GM04503 (cell line): ENCODE data around the gene DPT.

Source experiments
- DNase-seq: peaks from one replicate; pipeline ENCODE4 v3.0.0-alpha.2; 2012; ENCODE audit warnings: low read depth

Gene DPT

DNA sequence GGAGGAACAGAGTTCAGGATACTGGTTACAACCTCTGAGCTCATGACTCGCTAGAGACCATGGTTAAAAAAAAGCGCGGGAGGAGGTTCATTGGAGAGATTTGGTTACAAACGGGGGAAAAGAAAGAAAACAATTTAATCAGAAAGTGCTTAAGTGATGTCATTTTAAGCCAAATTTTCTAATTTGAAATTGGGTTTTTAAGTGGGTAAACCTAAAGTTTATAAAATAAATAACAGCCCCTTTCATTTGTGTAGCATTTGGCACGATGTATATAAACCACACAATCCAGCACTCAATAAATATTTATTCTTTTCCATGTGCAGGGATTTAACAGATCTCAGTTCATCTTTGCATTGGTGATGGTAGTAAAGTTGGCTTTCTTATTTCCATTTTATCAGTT, 7.0 kb upstream of the DPT start:
- no peak for DNase-seq

DNA sequence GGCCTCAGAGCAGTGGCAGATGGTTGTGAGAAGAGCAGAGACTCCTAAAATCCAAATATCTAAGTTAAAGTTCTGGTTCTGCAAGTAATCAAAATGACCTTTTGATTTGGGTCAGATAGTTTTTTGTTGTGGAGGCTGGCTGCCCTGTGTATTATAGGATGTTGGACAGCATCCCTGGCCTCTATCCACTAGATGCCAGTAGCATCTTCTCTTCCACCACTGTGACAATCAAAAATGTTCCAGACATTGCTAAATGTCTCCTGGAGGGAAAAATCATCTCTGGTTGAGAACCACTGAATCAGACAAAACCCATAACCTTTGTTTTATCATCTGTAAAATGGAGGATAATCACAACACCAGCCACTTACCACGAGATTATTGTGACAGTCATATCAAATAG, 5.9 kb upstream of the DPT start:
- no peak for DNase-seq

DNA sequence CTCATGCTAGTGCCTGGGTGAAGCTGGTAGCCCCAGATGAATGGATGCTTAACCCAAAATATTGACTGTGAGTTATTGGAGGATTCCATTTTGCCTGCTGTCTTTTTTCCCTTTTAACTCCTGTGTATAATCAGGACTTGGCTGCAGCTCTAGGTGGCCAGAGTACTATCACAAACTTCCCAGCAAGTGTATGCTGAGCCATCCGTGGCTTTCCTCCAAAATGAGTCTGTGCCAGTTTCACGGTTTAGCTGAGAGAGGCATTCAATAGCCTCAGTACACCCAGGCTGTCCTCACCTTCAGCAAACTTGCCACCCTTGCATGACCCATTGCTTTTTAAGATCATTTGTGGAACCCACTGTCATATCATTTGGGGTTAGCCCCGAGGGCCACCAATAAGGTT, 5.3 kb upstream of the DPT start:
- DNase-seq, result no peak

DNA sequence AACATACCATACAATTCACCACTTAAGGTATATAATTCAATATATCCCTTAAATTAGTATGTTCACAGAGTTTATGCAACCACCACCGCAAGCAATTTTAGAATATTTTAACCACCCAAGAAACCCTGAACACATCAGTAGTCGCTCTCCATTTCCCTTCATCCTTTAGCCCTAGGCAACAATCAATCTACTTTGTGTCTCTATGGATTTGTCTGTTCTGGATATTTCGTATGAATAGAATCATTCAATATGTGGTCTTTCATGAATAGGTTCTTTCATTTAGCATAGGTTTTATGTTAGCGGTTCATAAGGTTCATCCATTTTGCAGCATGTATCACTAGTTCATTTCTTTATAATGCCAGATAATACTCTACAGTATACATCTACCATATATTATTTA, 4.2 kb upstream of the DPT start:
- DNase-seq, result no peak

DNA sequence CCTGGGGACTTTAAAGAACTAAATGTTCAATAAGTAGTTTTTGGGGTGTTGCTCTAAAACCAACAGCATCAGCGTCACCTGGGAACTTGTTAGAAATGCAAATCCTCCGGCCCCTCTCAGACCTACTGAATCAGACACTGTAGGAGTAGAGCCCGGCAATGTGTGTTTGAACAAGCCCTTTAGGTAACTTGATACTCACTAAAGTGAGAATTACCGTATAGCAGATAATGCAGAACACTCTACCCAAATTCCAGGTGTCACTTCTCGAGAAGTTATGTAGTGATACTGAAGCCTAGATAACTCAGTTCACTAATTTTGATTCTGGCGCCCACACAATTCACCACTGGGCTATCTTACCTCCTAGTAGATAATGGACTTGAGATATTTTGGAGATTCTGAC, 3.7 kb upstream of the DPT start:
- DNase-seq, result no peak

DNA sequence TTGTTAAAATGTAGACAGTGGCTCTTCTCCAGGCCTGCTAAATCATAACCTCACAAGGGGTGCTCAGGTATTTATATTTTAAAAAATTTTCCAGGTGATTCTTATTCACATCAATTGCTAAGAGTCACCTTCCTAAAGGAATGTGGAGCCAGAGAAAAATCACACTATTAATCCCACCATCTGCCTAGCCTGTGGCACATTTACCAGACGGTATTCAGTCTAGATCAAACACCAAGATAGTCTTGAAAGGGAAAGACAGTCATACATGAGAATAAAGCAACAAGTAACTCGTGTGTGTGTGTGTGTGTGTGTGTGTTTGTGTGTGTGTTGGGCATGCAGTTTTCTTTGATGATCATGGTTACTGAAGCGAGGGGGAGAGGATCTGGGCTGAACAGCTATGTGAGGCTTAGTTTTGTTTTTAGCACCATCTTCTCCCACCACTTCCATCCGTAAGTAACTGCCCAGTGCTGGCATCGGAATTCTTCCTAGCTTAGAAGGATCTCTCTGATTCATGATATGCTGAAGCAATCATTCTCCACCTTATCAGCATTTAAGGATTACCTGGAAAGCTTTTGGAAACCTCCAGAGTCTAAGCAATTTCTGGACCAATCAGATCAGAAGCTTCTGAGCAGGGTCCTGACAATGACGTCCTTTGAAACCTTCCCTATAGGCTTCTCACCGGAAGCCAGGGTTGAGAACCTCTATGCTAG, 2.4 kb upstream of the DPT start:
- no peak for DNase-seq

DNA sequence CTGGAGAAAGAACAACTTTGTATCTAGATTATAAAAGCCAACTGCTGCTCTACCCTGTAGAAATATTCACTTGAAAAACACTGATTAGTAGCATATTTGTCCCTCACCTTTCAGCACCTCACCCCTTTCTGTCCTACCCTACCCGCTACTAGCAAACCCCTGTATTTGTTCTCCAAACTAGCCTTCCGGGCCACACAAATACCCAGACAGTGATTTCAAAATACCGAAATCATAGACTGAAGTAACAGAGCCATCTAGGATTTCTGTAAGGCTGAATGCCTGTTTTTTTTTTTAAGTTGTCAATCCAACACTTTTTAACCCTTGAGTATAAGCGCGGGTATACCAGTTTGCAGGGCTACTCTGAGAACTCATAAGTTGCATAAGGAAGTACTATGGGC, 398 bp upstream of the DPT start:
- DNase-seq, result no peak

DNA sequence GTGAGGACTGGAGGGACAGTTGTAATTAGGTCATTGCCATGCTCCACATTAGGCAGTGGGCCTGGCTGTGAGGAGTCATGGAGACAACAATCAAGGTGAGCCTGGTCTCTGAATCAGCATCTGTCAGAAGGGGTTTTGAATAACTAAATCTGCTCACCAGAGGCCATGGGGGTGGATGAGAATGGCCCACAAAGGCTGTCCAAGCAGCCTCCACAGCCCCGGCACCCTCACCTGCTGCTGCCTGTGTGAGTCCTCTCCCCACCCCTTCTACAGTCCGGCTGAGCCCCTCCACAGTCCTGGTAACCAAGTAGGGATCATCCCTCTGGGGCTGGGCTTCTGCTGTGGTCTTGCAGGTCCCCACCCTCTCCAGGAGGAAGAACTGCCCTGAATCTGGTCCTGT, 2.3 kb downstream of the DPT start:
- no peak for DNase-seq

DNA sequence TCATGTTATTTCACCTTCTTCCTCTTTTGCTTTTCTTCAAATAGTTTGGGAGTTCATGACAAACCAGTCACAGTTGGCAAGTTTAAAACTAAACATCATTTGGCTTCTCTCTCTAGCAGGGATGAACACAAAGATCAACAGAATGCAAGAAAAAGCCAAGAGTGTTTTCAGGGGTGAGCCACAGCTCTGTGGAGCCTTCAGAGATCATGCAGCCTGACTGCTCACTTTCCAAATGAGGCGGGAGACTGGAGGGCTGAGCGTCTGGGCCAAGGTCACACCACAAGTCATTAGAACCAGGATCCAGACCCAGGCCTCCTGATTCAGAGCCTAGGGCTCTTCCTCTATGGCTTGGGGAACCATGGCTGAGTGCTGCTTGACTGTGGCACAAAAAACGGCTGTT, 2.7 kb downstream of the DPT start:
- no peak for DNase-seq

DNA sequence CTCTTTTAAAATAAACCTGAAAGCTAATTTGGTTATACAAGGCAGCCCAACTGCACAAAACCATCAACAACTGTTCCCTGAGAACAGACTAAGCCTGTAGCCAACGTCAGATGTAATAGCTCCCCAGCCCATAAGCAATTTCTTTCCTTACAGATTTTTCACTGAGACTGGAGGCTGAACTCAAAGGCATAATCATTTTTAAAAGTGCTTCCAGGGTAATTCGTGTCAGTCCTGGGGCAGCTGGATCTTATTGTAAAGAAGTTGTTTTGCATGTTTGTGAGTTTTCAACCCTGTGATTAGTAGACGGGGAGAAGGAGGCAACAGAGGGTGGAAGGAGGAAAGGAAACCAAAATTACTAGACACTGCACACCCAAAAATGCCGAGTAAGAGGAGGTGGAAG, 3.2 kb downstream of the DPT start:
- no peak for DNase-seq

DNA sequence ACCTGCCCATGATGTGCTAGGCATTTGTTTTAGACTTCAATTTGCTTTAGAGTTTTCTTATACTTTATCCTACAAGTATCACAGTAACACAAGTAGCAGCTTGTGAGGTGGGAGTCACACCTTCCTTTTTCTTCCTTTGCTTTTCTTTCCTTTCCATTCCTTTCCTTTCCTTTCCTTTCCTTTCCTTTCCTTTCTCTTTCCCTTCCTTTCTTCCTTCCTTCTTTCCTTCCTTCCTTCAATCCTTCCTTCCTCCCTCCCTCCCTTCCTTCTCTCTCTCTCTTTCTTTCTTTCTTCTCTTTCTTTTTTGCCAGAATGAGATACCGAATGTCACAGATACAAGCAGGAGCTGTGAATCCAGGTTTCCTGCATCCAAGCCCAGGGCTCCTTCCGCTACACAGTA, 3.9 kb downstream of the DPT start:
- DNase-seq, result no peak

DNA sequence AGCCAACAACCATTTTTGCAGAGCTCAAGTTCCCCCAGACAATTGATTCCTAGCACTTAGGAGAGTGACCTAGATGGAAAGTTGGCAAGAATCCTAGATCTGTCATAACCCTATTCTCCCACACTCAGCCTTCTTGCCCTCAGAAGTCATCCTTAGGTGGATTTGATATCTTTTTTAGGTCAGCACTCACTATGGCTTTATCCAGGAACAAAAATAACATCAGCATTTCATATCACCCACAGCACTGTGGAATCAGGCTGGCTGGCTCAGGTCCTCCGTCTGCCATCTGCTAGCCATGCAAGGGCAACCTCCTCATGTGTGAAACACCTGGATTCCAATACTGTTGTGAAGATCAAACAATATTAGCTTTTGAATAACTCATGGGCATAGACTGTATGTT, 6.0 kb downstream of the DPT start:
- DNase-seq, result no peak

DNA sequence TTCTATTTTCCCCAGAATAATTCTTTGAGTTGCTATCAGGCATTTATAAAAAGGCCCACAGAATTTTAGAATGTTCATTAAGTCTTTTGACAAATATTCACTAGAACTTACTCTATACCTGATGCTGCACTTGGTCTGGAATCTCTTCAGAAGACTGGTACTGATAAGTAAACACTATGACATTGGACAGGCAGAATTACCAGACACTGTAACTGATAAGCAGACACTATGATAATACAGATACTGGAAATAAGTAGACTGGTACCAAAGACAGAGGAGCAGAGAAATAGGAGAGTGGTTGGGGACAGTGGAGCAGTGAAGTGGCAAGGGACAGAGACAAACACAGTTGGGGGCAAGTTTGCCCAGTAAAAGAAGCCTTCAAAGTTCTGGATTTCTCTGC, 8.2 kb downstream of the DPT start:
- DNase-seq, result no peak

DNA sequence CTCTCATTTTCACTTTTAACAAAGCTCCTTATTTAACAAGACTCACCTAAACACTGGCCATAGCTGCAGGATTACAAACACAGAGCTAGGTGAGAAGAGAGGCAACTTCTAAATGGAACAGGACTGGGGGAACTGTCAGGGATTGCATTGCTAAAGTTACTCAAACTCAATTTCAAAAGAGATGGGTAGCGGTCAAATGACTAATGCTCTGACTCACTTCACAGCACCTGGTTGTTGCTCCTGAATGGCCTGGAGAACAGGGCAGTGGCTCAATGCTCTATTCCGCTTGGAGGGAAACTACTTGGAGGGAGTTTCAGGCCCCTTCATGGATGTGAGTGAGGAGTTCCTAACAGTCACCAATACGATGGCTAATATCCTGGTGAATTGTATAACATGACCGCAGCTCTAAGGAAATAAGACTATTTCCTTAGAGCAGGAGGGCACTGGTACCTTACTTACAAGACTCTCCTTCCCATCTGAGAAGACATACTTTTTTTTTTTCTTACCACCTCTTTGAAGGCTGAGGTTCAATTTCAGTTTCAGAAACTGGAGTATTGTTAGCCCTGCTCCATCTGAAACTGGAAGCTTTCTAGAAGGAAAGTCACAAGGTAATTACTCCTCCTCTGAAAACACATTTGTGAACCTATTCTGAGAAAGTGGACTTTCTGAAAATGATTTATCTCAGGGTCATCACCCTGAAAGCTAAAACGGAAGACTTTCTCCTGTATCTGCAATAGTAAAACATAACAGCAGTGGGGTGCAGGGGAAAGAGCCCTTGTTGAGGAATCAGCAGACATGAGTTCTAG, 9.5 kb downstream of the DPT start:
- DNase-seq, result no peak

DNA sequence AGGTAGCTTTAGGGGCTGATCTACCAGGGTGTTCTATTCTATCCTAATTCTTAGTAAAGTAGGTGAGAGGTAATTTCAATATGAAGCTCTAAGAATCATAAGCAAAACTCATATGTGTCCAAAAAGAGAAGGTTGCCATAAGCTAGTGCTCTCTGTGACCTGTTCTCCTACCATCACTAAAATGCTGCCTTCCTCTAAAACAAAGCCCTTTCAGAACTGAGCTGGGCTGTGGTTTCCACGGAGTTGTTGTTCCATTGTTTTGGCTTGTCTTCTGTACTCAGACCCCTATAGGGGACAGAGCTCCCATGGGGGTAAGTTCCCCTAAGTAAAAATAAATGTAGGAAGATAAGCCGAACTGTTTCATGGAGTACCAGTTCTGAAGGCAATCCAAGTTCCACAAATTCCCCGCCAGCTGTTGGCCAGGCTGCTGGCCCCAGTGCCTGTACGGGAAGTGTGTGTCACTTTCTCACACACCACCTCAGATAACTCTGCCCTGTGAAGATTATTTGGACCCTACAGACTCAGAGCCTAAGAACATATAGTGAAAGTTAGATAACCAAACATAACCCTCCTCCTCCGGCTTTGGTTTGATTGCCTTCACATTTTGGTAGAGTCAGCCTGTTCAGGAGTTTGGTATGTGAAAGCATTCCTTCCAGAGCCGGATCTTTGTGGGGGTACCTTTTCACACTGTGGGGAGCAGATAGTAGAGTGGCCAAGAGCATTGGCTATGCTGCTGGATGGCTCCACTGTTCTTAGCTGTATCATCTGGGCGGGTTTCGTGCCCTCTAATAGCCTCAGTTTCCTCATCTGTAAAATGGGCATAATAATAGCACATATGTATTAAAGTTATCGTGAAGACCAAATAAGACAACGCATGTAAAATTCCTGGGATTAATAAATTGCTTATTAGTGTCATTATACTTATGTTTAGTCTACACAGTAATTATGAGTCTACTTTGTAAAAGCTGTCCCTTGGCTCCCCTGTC, 10.8 kb downstream of the DPT start:
- no peak for DNase-seq

DNA sequence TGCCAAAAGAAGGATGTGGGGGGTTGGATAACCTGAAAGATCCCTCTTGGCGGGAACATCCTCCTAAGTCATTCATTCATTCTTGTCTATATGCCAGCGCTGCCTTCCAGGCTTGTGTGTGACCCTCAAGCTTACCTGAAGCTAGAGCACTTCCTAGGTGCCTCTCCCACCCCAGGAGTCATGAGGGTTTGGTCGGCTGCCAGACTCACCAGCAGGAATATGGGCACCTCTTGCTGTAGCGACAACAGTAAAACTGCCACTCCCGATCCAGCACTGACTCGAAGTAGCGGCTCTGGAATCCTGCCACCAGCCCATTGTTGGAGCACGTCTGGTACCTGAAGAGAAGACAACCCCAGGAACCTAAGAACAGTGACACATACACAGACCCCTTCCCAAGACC, 15.0 kb downstream of the DPT start:
- DNase-seq, result no peak

DNA sequence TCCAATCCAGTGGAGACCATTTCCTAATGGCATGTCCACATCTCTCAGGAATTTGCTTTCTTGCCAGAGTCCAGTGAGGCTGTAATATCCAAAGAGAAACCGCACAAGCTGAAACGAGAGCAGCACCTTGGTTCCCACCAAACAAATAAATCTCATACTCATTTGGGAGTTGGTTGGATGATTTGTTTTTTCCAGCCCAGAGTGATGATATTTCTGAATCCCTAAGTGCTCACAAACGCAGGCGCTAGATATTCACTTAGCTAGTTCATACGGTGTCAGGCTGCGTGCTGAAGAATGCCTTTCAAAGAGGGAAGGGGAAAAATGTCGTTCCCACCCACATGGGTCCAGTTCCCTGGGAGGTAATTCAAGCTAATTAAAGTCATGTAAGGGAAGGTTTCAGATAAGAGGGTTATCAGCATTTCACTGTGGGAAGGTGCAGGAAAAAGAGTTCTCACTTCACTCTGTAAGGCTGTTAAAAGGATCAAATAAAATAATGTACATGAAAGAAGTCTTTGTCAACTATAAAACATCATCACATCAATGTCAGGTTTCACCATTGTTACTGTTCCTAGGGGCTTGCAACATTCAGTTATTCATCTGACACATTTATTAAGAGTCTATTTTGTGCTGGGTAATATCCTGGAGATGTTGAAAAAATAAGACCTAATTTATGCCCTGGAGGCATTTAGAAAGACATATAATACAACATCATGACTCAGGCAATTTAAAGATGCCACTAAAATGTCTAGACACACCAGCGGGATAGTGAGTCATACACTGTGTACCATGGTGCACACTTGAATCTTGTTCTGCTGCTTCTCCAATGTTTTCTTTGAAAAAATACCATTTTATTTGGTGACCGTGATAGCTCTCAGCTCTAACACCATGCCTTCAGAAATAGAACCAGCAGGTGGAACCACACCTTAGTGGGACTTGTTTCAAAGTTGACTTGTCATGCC, 19.3 kb downstream of the DPT start:
- DNase-seq, result peak; percentile 94

DNA sequence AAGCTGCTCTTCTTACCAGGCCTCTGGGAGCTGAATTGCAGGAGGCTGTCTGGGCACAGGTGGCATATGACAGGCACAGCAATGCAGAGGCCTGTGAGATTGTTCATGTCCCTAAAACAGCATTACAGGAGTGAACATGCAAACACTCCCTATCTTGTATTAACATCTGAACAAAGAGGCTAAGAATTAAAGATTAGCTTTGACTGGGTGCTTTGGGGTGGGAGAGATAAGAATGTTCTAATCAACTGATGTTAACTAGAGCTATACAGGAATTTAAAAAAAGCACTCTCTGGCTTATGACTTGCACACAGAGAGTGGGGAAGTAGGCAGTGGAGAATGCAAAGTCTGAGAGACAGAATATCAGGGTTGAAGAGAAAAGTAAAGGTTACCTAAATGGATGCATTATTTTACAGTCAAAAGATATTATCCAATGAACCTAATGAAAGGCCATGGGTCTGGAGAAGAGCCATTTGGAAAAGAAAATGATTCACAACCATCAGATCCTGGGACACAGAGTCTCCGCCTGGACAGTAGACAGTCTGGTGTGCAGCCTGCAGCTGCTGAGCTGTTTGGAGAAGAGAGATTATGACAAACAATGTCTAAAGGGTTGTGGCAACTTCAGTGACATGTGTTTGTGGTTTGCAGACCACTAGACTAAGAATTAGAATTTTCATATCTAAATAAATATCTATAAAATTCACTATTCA, 20.2 kb downstream of the DPT start:
- no peak for DNase-seq

DNA sequence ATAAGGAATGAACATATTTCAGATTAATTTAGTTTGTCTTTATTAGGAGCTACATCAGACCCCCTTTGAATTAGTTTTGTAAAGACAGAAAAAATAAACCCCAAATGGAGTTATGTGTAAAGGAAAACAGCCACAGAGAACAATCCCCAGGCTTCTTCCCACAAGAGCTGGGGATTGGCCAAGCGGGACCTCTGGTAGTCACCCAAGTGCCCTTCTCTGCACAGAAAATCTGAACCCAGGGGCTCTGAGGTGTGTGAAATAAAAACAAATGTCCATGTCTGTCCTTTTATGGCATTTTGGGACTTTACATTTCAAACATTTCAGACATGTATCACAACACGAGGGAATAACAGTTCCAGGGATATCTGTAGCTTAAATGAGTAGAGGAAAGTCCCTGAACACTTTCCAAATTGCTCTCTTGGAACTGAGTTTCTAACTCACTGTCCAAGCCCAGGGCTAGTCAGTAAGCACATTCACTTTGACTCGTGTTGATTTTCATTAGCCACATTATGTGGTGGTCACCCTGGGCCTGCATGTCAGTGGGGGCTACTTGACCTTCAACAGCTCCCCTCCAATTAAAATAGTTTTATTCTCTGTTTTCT, 22.5 kb downstream of the DPT start:
- DNase-seq, result no peak

DNA sequence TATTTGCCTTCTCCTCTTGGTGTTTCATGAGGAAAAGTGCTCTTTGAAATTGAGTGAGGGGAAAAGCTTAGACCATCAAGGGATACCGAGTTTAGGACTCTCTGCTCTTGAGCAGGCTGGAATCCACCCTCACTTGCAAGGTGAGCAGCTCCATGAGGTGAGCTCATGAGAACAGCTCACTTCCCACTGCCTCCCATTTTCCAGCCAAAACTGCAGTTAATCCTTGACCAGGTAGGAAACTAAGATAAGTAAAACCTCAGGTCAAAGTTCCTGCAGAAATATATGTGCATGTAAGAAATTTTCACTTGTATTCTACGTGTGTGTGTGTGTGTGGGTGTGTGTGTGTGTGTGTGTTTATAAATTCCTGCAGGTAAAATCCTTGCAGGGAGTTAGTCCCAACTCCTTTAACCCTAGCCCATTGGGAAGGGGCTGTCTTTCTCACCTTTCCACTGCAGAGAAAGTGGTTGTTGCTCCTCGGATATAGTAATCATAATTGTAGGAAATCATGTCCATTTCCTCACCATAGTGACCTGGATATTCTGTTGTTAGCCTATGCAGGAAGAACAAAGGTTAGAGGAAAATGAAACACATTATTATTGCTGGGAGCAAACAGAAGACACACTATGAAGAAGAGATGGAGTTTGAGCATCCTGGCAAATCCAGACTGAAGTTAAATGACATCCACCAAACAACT, 28.3 kb downstream of the DPT start:
- no peak for DNase-seq
